ENCODE data around the gene DEAF1.
A peak's percentile ranks its signal among the peaks of the same experiment; 100 is the strongest.
"Not testable (repeated sequence)": the region's sequence is repeated elsewhere in the genome, so short reads cannot be mapped to it uniquely, and the experiment has no call there.

The DEAF1 gene

DNA sequence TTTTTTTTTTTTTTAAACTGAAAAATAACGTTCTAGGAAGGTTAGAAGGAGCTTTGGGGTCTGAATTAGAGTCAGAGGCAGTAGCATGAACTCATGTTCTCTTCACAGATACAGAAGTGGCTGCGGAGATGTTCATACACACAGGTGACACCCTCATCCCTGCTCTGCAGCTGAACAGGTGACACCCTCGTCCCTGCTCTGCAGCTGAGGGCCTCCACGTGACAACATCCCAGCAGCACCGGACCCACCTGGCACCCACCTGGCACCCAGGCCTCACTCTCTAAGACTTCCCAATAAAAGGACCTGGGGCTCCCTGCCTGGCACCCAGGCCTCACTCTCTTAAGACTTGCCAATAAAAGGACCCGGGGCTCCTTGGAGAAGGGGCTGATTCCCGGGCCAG is 38.2 kb downstream of the DEAF1 start:
- no peak overlapping the region for H3K27ac Mint-ChIP-seq
- H3K4me3 Mint-ChIP-seq = no peak overlapping the region
- H3K27me3 Mint-ChIP-seq = no peaks in the 10 kb centered on the region
- no peak for ATAC-seq
- H3K9me3 Mint-ChIP-seq = no peaks in the 10 kb centered on the region
- H3K36me3 Mint-ChIP-seq = peaks cover 27% of the 10 kb centered on the region
- H3K4me1 Mint-ChIP-seq = peaks cover 9% of the 10 kb centered on the region

DNA sequence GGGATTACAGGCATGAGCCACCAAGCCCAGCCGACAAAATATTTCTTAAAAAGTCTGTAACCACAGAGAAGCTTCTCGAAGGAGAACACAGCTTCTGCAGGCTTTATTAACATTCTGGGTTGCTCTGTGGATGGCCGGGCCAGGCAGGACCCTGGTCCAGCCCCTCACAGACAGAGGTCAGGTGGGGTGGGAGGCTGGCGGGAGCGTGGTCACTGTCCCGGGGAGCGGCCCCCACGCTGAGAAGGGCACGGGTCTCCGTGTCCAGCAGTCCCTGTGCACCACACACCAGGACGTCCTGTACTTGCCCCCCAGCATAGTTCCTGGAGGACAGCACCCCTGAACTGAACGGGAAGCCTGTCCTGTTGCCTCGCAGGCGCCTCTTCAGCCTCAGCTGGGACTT is 38.6 kb downstream of the DEAF1 start:
- H3K9me3 Mint-ChIP-seq = no peaks in the 10 kb centered on the region
- no peak for ATAC-seq
- peaks cover 9% of the 10 kb centered on the region for H3K4me1 Mint-ChIP-seq
- no peak overlapping the region for H3K4me3 Mint-ChIP-seq
- no peaks in the 10 kb centered on the region for H3K27me3 Mint-ChIP-seq
- H3K36me3 Mint-ChIP-seq = peaks cover 32% of the 10 kb centered on the region
- no peak overlapping the region for H3K27ac Mint-ChIP-seq

DNA sequence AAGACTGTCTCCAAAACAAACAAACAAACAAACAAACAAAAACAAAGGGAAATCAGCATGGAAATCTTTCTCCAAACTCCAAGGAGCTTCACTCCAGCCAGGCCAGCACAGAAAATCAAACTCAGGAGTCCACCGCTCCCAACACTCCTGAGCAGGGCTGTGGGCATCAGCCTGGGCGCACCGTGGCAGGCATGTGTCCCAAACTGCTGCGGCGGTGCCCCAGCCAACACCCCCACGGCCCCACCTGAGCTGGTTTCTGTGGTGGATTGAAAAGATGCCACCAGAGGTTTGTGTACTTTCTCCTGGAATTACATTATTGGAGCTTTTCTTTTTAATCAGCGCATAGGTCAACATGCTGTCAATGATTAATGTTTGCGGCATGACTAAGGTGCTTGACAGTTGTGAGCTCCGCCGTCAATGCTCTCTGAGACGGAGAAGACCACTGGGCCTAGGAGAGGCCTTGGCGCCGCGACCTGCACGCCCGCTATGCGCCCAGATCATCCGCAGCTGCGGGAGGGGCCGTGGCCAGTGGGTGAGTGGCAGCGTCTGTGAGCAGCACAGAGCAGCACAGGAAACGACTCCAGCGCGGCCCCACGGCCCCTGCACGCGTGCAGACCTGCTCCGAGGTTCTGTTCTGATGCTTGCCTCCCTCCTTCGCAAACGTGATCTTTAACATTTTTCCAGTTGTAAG is 39.8 kb downstream of the DEAF1 start:
- Mint-ChIP-seq H3K27ac (no peak overlapping the region), H3K36me3 (peaks cover 40% of the 10 kb centered on the region), H3K27me3 (no peaks in the 10 kb centered on the region), H3K4me1 (peaks cover 9% of the 10 kb centered on the region), H3K4me3 (no peak overlapping the region), H3K9me3 (no peaks in the 10 kb centered on the region)
- no peak for ATAC-seq

DNA sequence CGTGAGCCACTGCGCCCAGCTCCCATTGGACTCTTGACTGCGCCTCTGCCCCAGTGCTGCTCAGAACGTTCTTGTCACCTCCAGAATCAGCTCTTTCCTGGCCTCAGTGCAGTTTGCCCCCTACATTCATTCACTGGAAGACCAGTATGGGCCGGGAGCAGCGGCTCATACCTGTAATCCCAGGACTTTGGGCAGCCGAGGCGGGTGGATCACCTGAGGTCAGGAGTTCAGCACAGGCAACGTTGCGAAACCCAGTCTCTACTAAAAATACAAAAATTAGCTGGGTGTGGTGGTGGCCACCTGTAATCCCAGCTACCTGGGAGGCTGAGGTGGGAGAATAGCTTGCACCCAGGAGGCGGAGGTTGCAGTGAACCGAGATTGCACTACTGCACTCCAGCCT is 40.6 kb downstream of the DEAF1 start:
- H3K36me3 Mint-ChIP-seq = peaks cover 40% of the 10 kb centered on the region
- not testable (repeated sequence) for H3K27me3 Mint-ChIP-seq, H3K9me3 Mint-ChIP-seq, ATAC-seq, H3K4me3 Mint-ChIP-seq, H3K27ac Mint-ChIP-seq, H3K4me1 Mint-ChIP-seq

GRCh38 chr11:653837-654236 is 41.2 kb downstream of the DEAF1 start:
- Mint-ChIP-seq H3K27me3 (no peaks in the 10 kb centered on the region), H3K4me1 (no peaks in the 10 kb centered on the region), H3K9me3 (no peaks in the 10 kb centered on the region), H3K27ac (no peak overlapping the region), H3K4me3 (no peak overlapping the region), H3K36me3 (peaks cover 40% of the 10 kb centered on the region)
- no peak for ATAC-seq

GRCh38 chr11:653136-653535 is 41.9 kb downstream of the DEAF1 start:
- H3K27ac Mint-ChIP-seq, H3K4me3 Mint-ChIP-seq, H3K9me3 Mint-ChIP-seq, ATAC-seq, H3K27me3 Mint-ChIP-seq, H3K4me1 Mint-ChIP-seq: not testable (repeated sequence)
- peaks cover 40% of the 10 kb centered on the region for H3K36me3 Mint-ChIP-seq

- peaks cover 32% of the 10 kb centered on the region for H3K36me3 Mint-ChIP-seq
- H3K4me3 Mint-ChIP-seq = no peak overlapping the region
- no peak overlapping the region for H3K27ac Mint-ChIP-seq
- ATAC-seq = no peak
- no peaks in the 10 kb centered on the region for H3K9me3 Mint-ChIP-seq
- H3K4me1 Mint-ChIP-seq = no peaks in the 10 kb centered on the region
- H3K27me3 Mint-ChIP-seq = no peaks in the 10 kb centered on the region
Measured at GRCh38 chr11:650482-650881, 44.5 kb downstream of the DEAF1 start.

DNA sequence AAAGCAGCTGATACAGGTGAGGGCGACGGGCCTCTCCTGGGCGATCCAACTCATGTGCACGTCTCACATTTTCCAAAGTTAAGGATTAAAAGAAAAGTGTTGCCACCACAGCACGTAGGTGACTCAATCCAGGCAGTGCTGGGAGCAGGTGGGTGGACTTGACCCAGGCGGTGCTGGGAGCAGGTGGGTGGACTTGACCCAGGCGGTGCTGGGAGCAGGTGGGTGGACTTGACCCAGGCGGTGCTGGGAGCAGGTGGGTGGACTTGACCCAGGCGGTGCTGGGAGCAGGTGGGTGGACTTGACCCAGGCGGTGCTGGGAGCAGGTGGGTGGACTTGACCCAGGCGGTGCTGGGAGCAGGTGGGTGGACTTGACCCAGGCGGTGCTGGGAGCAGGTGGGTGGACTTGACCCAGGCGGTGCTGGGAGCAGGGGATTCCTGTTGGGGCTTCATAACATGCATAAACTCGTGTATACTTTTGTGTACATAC is 47.3 kb downstream of the DEAF1 start:
- not testable (repeated sequence) for H3K27ac Mint-ChIP-seq, H3K27me3 Mint-ChIP-seq, H3K9me3 Mint-ChIP-seq, ATAC-seq, H3K4me1 Mint-ChIP-seq, H3K4me3 Mint-ChIP-seq
- peaks cover 27% of the 10 kb centered on the region for H3K36me3 Mint-ChIP-seq

DNA sequence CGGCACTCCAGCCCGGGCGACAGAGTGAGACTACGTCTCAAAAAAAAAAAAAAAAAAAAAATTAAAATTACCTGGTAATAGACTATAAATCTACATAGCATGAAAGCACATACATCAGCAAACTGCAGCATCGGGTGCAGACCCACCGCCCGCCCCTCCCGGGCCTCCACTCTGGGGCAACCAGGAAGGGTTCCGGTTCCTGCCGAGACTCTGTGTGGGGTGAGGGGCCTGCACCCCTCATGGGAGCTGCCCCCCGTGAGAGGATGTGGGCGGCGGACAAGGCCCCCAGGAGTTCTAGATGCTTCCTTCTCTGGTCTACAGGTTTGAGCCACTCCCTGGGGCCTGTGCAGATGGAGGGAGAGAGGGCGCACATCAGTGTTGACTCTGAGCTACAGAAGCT is 48.8 kb downstream of the DEAF1 start:
- H3K4me3 Mint-ChIP-seq = no peak overlapping the region
- peaks cover 12% of the 10 kb centered on the region for H3K36me3 Mint-ChIP-seq
- ATAC-seq = no peak
- no peaks in the 10 kb centered on the region for H3K27me3 Mint-ChIP-seq
- H3K27ac Mint-ChIP-seq = no peak overlapping the region
- no peaks in the 10 kb centered on the region for H3K9me3 Mint-ChIP-seq
- no peaks in the 10 kb centered on the region for H3K4me1 Mint-ChIP-seq

GRCh38 chr11:645536-645935 is 49.5 kb downstream of the DEAF1 start:
- peaks cover 2% of the 10 kb centered on the region for H3K4me1 Mint-ChIP-seq
- H3K36me3 Mint-ChIP-seq = peaks cover 6% of the 10 kb centered on the region
- no peak overlapping the region for H3K27ac Mint-ChIP-seq
- H3K27me3 Mint-ChIP-seq = peaks cover 3% of the 10 kb centered on the region
- ATAC-seq = no peak
- no peak overlapping the region for H3K4me3 Mint-ChIP-seq
- no peaks in the 10 kb centered on the region for H3K9me3 Mint-ChIP-seq

DNA sequence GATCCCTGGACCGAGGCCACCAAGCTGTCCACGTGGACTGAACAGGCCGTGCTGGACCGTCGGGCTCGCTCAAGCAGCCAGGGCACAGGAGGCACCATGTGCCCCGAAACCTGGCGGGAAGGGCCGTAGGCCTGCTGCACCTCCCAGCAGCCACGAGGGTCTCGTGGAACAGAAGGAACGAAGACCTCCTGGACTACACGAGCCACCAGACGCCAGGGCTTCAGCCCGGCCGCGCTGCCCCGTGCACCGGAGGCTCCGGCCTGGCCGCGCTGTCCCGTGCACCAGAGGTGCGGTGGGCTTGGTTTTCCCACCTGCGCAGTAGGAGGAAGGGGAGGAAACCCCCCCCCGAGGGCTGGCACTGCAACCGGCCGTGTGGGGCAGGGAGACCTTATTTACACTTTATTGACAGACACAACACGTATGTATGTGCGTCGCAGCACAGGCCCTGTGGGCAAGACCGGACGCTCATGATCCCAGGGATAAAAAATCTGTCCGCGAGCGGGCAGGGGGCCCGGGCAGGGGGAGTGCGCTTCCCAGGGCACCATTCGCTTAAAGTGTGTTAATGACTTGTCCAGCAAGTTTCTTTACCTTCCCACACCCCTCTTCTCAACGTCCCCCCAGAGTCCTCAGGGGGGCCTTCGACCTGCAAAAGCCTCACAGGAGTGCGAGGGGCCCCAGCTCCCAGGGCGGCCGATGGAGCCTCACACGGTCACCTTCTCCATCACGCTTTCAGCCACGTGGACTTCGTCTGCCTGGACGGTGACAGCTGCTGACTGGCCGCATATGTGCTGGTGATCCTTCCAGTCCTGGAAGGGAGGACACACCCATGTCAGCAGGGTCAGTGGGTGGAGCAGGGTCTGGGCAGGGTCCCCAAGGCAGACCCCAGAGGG is 50.9 kb downstream of the DEAF1 start:
- H3K27me3 Mint-ChIP-seq = peaks cover 9% of the 10 kb centered on the region
- H3K4me1 Mint-ChIP-seq = peaks cover 8% of the 10 kb centered on the region
- H3K27ac Mint-ChIP-seq = no peak overlapping the region
- ATAC-seq = no peak
- peaks cover 6% of the 10 kb centered on the region for H3K36me3 Mint-ChIP-seq
- H3K9me3 Mint-ChIP-seq = no peaks in the 10 kb centered on the region
- H3K4me3 Mint-ChIP-seq = no peak overlapping the region

DNA sequence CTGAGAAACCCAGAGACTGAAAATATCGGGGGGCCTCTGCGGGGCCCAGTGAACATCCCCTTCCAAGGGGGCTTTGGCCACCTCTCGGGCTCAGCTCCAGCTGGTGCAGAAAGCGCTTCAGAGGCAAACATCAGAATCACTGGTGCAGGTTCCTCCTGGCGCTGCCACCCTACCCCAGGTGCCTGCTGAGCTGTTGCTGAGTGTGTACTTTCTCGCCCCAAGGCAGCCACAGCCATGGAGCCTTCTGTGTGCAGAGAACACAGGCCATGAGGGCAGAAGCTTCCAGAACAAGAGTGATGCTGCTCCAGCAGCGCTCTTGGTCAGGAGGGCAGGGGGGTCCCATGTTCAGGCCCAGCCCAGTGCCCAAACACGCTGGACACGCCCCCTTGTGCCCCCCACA is 51.7 kb downstream of the DEAF1 start:
- H3K4me1 Mint-ChIP-seq = peaks cover 8% of the 10 kb centered on the region
- H3K36me3 Mint-ChIP-seq = peaks cover 6% of the 10 kb centered on the region
- ATAC-seq = no peak
- no peak overlapping the region for H3K4me3 Mint-ChIP-seq
- H3K27ac Mint-ChIP-seq = no peak overlapping the region
- H3K9me3 Mint-ChIP-seq = no peaks in the 10 kb centered on the region
- H3K27me3 Mint-ChIP-seq = peaks cover 16% of the 10 kb centered on the region

GRCh38 chr11:641806-642370 is 53.1 kb downstream of the DEAF1 start:
- Mint-ChIP-seq H3K9me3 (no peaks in the 10 kb centered on the region), H3K36me3 (peaks cover 6% of the 10 kb centered on the region), H3K4me3 (no peak overlapping the region), H3K4me1 (peaks cover 14% of the 10 kb centered on the region), H3K27ac (peak overlapping the region; percentile 34), H3K27me3 (peaks cover 30% of the 10 kb centered on the region)
- ATAC-seq = no peak

DNA sequence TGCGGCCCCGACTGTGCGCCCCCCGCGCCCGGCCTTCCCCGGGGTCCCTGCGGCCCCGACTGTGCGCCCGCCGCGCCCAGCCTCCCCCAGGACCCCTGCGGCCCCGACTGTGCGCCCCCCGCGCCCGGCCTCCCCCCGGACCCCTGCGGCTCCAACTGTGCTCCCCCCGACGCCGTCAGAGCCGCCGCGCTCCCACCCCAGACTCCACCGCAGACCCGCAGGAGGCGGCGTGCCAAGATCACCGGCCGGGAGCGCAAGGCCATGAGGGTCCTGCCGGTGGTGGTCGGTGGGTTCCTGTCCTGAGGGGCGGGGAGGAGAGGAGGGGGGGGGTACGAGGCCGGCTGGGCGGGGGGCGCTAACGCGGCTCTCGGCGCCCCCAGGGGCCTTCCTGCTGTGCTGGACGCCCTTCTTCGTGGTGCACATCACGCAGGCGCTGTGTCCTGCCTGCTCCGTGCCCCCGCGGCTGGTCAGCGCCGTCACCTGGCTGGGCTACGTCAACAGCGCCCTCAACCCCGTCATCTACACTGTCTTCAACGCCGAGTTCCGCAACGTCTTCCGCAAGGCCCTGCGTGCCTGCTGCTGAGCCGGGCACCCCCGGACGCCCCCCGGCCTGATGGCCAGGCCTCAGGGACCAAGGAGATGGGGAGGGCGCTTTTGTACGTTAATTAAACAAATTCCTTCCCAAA is 54.9 kb downstream of the DEAF1 start:
- H3K27me3 Mint-ChIP-seq = peaks cover 42% of the 10 kb centered on the region
- H3K27ac Mint-ChIP-seq = no peak overlapping the region
- H3K36me3 Mint-ChIP-seq = peaks cover 6% of the 10 kb centered on the region
- H3K4me1 Mint-ChIP-seq = peaks cover 14% of the 10 kb centered on the region
- no peak for ATAC-seq
- H3K9me3 Mint-ChIP-seq = no peaks in the 10 kb centered on the region
- peak overlapping the region; percentile 32 for H3K4me3 Mint-ChIP-seq

- H3K27ac Mint-ChIP-seq = no peak overlapping the region
- H3K4me3 Mint-ChIP-seq = no peak overlapping the region
- ATAC-seq = no peak
- peaks cover 5% of the 10 kb centered on the region for H3K36me3 Mint-ChIP-seq
- H3K4me1 Mint-ChIP-seq = peaks cover 14% of the 10 kb centered on the region
- H3K9me3 Mint-ChIP-seq = no peaks in the 10 kb centered on the region
- peaks cover 42% of the 10 kb centered on the region for H3K27me3 Mint-ChIP-seq
Measured at GRCh38 chr11:639332-639955, 55.6 kb downstream of the DEAF1 start.
